SW480 (cell line): ENCODE data around the gene PALM.
"Not testable (repeated sequence)": the region's sequence is repeated elsewhere in the genome, so short reads cannot be mapped to it uniquely, and the experiment has no call there.

Source experiments
- DNase-seq: peaks from one replicate; pipeline ENCODE4 v3.0.0-alpha.2; 2016; ENCODE audit warnings: low spot score

Gene PALM

GRCh38 chr19:732148-733069 is 23.7 kb downstream of the PALM start:
- DNase-seq: no peak

GRCh38 chr19:734716-735115 is 26.0 kb downstream of the PALM start:
- DNase-seq: no peak

GRCh38 chr19:736125-736524 is 27.4 kb downstream of the PALM start:
- no peak for DNase-seq

- DNase-seq: no peak
These were observed 28.9 kb downstream of the PALM start for GRCh38 chr19:737591-738093.

GRCh38 chr19:738509-739128 is 29.9 kb downstream of the PALM start:
- DNase-seq: no peak

GRCh38 chr19:739998-740715 is 31.4 kb downstream of the PALM start:
- no peak for DNase-seq

GRCh38 chr19:740816-741505 is 32.2 kb downstream of the PALM start:
- DNase-seq: not testable (repeated sequence)

GRCh38 chr19:741506-742131 is 32.9 kb downstream of the PALM start:
- peak; percentile 34 for DNase-seq

GRCh38 chr19:742540-743075 is 33.9 kb downstream of the PALM start:
- no peak for DNase-seq

- DNase-seq: no peak
These were observed 34.5 kb downstream of the PALM start for GRCh38 chr19:743168-743687.

- DNase-seq: not testable (repeated sequence)
These were observed 36.4 kb downstream of the PALM start for GRCh38 chr19:745138-745537.

GRCh38 chr19:746208-746819 is 37.6 kb downstream of the PALM start:
- no peak for DNase-seq

GRCh38 chr19:746956-747355 is 38.2 kb downstream of the PALM start:
- DNase-seq: no peak

- DNase-seq: no peak
These were observed 38.9 kb downstream of the PALM start for GRCh38 chr19:747432-748273.

GRCh38 chr19:748274-748598 is 39.5 kb downstream of the PALM start:
- DNase-seq: no peak

- no peak for DNase-seq
These were observed 41.1 kb downstream of the PALM start for GRCh38 chr19:749811-750210.

- peak; percentile 86 for DNase-seq
These were observed 42.1 kb downstream of the PALM start, which contains the start of gene MISP for GRCh38 chr19:750640-751423. Gene MISP, plus strand, starts transcription at chr19:751112. Its CDS starts 5,835 bp downstream, at chr19:756947.

- peak; percentile 63 for DNase-seq
These were observed 43.0 kb downstream of the PALM start for GRCh38 chr19:751501-752341.
